Neural progenitor cell (in vitro differentiated cells): ENCODE results near the gene TIMP2.

Source experiments
- EZH2 ChIP-seq: fragments of 200-600 bp; sonication (generic); IDR thresholded peaks from 2 replicates; pipeline ENCODE4 v1.6.1; 2017; ENCODE audit warnings: antibody characterized with exemption, mild to moderate bottlenecking, moderate library complexity
- EZH2phosphoT487 ChIP-seq: fragments of 200-600 bp; sonication (generic); IDR thresholded peaks from 2 replicates; pipeline ENCODE4 v1.6.1; 2017; ENCODE audit warnings: antibody characterized with exemption
- TF ChIP-seq, protein P1 (sequence below): fragments of 200-600 bp; sonication (generic); IDR thresholded peaks from 2 replicates; pipeline ENCODE4 v1.5.1; 2017; ENCODE audit warnings: antibody characterized with exemption, mild to moderate bottlenecking

DNA sequence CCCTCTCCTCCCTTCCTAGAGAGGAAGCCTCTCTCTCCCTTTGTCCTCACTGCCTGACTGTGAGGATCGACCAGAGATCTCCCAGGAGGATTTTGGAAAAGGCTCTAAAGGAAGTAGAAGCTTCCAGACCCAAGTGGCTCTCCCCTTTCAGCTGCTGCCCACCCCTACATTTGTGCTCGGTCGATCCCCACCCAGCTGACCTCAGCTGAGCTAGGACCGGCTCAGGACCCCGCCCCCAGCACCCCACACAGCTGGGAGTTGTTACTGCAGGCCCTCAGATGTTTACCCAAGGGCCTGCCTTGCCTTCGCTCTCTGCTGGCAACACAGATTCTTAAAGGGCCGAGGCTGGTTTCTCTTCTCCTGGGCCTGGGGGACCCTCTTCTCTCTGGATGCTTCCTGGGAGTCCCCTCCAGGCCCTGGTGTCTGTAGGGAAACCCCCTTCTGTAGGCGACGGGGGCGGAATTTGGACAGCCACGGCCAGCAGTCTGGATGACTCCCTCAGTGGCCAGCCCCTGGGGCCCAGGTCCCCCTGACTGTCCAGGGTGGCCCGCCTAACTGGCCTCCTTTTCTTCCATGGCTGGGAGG is 26.9 kb upstream of the TIMP2 start:
- TF ChIP-seq, protein P1, sequence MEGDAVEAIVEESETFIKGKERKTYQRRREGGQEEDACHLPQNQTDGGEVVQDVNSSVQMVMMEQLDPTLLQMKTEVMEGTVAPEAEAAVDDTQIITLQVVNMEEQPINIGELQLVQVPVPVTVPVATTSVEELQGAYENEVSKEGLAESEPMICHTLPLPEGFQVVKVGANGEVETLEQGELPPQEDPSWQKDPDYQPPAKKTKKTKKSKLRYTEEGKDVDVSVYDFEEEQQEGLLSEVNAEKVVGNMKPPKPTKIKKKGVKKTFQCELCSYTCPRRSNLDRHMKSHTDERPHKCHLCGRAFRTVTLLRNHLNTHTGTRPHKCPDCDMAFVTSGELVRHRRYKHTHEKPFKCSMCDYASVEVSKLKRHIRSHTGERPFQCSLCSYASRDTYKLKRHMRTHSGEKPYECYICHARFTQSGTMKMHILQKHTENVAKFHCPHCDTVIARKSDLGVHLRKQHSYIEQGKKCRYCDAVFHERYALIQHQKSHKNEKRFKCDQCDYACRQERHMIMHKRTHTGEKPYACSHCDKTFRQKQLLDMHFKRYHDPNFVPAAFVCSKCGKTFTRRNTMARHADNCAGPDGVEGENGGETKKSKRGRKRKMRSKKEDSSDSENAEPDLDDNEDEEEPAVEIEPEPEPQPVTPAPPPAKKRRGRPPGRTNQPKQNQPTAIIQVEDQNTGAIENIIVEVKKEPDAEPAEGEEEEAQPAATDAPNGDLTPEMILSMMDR, result no peak
- TF ChIP-seq EZH2 (no peak), EZH2phosphoT487 (no peak)
